ENCODE results near the gene USPL1. TPM values are rescaled to one million over a fixed set of nuclear protein-coding genes. Genes with fewer than 3 reads are reported as not detected.

The USPL1 gene
- total RNA-seq, 1 donor from 2014 or later, result 19.7 TPM

DNA sequence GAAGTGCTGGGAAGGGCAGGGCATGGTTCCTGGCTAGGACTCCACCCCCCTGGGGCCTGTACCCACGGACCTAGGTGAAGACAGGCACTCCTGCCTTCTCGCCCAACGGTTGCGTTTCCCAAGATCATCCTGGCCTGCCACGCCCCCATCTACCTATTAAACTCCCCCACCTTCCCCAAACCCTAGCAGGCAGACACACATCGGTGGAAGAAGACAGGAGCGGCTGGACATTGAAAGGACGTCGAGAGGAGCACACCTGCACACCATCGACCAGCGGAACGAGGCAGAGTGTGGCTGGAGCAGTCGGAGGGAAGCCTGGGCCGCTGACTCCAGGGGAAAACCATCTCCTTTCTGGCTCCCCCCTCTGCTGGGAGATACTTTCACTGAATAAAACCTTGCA is 72.0 kb downstream of the USPL1 start:
- Mint-ChIP-seq H3K4me3 (no peak overlapping the region), H3K36me3 (no peaks in the 10 kb centered on the region), H3K4me1 (ENCODE audit: unreplicated experiment) (peaks cover 15% of the 10 kb centered on the region), H3K27me3 (no peaks in the 10 kb centered on the region), H3K27ac (no peak overlapping the region), H3K9me3 (no peaks in the 10 kb centered on the region)
- DNase-seq (ENCODE audit: extremely low spot score, unreplicated experiment), result no peak
- TF ChIP-seq, protein P1, sequence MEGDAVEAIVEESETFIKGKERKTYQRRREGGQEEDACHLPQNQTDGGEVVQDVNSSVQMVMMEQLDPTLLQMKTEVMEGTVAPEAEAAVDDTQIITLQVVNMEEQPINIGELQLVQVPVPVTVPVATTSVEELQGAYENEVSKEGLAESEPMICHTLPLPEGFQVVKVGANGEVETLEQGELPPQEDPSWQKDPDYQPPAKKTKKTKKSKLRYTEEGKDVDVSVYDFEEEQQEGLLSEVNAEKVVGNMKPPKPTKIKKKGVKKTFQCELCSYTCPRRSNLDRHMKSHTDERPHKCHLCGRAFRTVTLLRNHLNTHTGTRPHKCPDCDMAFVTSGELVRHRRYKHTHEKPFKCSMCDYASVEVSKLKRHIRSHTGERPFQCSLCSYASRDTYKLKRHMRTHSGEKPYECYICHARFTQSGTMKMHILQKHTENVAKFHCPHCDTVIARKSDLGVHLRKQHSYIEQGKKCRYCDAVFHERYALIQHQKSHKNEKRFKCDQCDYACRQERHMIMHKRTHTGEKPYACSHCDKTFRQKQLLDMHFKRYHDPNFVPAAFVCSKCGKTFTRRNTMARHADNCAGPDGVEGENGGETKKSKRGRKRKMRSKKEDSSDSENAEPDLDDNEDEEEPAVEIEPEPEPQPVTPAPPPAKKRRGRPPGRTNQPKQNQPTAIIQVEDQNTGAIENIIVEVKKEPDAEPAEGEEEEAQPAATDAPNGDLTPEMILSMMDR (conservative IDR thresholded peaks at IDR 0.05), result no peak

DNA sequence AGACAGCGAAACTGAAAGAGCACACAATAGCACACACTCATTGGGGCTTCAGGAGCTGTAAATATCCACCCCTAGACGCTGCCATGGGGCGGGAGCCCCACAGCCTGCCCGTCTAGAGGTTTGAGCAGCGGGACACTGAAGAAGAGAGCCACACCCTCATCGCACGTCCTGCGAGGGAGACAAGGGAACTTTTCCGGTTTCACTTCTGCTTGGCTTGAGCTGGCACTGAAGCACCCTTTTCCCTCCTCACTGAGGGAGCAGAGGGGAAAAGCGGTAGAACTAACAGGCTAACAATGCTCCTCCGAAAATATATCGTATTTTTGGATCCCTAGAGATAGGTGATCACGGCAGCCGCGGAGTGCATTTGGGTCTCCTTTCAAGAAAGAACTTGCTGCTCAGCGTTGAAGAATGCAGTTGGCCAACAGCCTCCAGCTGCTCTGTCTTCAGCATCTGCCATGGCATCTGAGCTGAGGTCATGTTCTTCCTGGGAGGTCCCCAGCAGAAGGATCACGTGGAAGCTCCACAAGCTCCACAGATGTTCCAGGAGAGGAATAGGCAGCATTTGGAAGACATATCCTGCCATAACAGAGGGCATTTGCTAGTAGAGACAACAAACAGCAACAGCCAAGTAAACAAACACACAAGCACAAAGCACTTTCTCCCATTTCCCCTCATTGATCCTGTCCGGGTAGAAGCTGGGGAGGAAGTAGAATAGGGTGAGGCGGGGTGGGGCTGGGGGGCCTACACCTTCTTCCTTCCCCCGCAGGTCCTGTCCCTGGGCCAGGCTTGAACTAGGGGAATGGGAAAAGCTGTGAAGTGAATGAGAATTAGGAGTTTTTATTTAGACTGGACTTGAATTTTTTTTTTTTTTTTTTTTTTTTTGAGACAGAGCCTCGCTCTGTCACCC is 72.8 kb downstream of the USPL1 start:
- no peaks in the 10 kb centered on the region for H3K36me3 Mint-ChIP-seq
- no peak overlapping the region for H3K4me3 Mint-ChIP-seq
- H3K4me1 Mint-ChIP-seq (ENCODE audit: unreplicated experiment), result peaks cover 16% of the 10 kb centered on the region
- no peaks in the 10 kb centered on the region for H3K27me3 Mint-ChIP-seq
- no peak overlapping the region for H3K27ac Mint-ChIP-seq
- TF ChIP-seq, protein P1 (conservative IDR thresholded peaks at IDR 0.05), result no peak
- H3K9me3 Mint-ChIP-seq, result no peaks in the 10 kb centered on the region
- no peak for DNase-seq (ENCODE audit: extremely low spot score, unreplicated experiment)

DNA sequence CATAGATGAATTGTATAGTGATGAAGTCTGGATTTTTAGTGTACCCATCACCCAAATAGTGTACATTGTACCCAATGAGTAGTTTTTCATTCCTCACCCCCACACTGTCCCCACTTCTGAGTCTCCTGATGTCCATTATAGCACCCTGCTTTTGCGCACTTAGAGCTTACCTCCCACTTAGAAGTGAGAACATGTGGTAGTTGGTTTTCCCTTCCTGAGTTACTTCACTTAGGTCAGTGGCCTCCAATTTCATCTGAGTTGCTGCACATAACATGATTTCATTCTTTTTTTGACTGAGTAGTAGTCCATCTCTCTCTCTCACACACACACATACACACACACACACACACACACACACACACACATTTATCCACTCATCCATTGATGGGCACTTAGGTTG is 74.4 kb downstream of the USPL1 start:
- TF ChIP-seq, protein P1 (conservative IDR thresholded peaks at IDR 0.05), result no peak
- H3K4me1 Mint-ChIP-seq (ENCODE audit: unreplicated experiment), result peaks cover 28% of the 10 kb centered on the region
- no peaks in the 10 kb centered on the region for H3K36me3 Mint-ChIP-seq
- no peaks in the 10 kb centered on the region for H3K27me3 Mint-ChIP-seq
- no peaks in the 10 kb centered on the region for H3K9me3 Mint-ChIP-seq
- H3K4me3 Mint-ChIP-seq, result no peak overlapping the region
- DNase-seq (ENCODE audit: extremely low spot score, unreplicated experiment), result no peak
- no peak overlapping the region for H3K27ac Mint-ChIP-seq

DNA sequence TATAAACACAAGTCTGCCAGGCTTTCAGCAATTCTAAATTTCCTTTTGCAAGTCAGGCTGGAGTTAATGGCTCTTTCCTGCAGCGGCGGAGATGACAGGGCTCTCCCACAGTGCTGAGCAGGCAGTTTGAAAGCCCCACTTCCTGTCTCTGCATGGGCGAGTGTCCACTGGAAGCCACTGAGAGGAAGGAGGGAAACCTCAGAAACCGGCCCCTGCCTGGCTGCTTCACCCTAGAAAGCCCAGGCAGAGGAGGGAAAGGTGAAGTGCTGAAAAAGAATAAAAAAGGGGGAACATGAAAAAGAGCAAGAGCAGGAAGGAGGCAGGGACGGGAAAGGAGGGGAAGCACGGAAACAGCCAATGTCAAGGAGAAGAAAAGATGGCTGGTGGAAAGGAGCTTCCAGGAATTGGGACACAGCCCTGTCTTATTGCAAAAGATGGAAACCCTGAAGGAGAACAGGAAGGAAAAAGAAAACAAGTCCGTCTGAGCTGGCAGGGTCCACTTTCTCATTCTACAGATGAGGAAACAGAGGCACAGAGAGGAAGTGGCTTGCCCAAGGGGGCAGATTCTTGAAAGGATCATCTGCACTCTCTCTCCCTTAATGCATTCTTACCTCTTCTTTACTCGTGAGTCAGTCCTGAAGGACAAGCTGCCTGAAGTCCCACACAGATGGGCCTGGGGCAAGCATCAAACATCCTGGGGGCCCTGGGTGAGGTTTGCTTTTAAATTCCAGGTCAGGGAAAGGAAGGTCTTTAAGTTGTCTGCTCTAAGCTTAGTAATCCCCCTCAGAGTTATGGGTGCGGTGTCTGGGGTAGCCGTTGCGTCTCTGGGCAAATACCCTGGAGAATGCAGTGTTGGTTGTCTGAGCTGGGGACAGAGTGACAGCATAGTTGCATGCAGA is 78.8 kb downstream of the USPL1 start:
- no peaks in the 10 kb centered on the region for H3K36me3 Mint-ChIP-seq
- H3K27ac Mint-ChIP-seq, result peak overlapping the region; percentile 77
- H3K27me3 Mint-ChIP-seq, result peaks cover 6% of the 10 kb centered on the region
- peak overlapping the region; percentile 51 for H3K4me3 Mint-ChIP-seq
- H3K4me1 Mint-ChIP-seq (ENCODE audit: unreplicated experiment), result peaks cover 48% of the 10 kb centered on the region
- H3K9me3 Mint-ChIP-seq, result no peaks in the 10 kb centered on the region
- DNase-seq (ENCODE audit: extremely low spot score, unreplicated experiment), result peak; percentile 62
- TF ChIP-seq, protein P1 (conservative IDR thresholded peaks at IDR 0.05), result no peak

DNA sequence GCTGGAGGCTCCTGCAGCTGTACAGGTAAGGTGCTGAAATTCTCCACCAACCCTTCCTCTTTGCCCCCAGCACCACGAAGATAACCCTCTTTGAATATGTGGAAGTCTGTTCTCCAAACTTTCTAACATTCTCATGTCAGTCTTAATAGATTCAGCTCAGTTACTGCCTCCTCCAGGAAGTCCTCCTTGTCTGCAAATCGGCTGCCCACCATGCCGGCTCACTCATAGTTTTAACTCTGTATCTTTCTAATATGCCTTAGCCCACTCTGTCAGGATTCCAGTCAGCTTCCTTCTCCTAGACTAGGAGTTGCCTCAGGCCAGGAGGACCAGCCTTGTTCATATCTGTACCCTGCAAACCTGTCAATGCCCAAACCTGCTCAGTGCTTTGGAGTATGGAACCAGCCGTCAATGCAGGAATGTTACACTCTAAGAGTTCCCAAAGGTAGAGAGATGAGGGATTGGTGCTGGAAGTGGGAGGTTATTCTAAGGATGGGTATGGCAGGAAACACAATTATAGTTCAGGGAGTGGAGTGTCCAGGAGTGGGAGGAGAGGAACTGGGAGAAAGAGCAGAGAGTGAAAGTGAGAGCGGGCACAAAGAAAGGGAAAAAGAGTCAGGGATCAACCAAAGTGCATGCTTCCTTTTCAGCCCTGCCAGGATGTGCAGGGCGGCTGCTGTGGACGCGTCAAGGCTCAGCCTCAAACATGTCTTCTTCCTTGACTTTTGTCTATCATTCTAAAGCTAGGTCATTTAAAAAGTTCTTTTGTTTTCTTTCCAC is 79.6 kb downstream of the USPL1 start:
- no peak overlapping the region for H3K4me3 Mint-ChIP-seq
- H3K27ac Mint-ChIP-seq, result no peak overlapping the region
- no peaks in the 10 kb centered on the region for H3K9me3 Mint-ChIP-seq
- TF ChIP-seq, protein P1 (conservative IDR thresholded peaks at IDR 0.05), result no peak
- no peaks in the 10 kb centered on the region for H3K36me3 Mint-ChIP-seq
- peak; percentile 34 for DNase-seq (ENCODE audit: extremely low spot score, unreplicated experiment)
- H3K27me3 Mint-ChIP-seq, result peaks cover 6% of the 10 kb centered on the region
- H3K4me1 Mint-ChIP-seq (ENCODE audit: unreplicated experiment), result peaks cover 48% of the 10 kb centered on the region

Data from type B pancreatic cell (in vitro differentiated cells).